Activated T-helper 9 cell treated with anti-CD3 and anti-CD28 coated beads, Interleukin-2, amount 50 U/mL, for 16 hours (primary cell): Measurements from ENCODE around the gene DCTN2.
"Not testable (repeated sequence)": the region's sequence is repeated elsewhere in the genome, so short reads cannot be mapped to it uniquely, and the experiment has no call there.

Source experiments
- DNase-seq: peaks from one replicate; pipeline ENCODE4 v3.0.0-alpha.2; 2020; ENCODE audit warnings: low read depth

DCTN2 gene

DNA sequence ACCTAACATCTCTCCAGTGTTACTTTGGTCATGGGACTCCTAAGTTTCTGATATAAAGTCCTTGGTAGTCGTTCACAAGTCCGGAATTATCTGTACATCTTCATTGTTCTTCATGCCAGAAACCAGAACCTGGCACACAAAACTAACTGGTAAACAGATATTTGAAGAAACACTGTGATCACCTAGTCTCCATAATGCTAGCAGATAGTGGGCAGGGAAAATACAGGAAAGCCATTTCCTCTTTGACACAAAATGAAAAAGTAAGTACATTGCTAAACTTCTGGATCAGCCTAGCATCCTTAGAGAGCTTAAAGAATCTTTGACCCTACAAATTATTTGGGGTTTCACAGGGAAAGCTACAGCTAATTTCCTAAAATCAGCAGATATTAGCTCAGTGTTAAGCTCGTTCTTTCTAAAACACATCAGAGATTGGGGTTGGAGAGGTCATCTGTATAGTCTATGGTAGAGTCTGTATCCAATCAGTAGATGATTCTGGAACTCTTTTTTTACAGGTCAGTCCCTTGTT, 31.5 kb downstream of the DCTN2 start:
- no peak for DNase-seq

DNA sequence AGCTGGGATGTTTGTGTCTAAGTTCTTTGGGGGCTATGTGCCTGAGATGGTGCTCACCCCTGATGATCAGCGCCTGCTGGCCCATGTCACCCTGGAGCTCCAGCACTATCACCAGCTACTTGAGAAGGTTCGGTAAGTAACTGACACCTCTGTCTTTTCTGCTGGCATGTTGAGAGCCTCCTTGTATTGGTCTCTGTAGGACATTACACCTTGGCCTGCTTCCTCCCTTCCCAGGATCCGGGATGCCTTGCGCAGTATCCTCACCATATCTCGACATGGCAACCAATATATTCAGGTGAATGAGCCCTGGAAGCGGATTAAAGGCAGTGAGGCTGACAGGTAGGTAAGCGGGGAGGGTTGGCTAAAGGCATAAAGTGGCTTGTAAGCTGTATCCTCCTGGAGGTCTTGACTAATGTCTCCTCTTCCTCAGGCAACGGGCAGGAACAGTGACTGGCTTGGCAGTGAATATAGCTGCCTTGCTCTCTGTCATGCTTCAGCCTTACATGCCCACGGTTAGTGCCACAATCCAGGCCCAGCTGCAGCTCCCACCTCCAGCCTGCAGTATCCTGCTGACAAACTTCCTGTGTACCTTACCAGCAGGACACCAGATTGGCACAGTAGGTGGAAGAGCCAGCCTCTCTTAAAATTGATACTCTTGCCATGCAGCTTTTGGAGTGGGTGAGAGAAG, 32.1 kb downstream of the DCTN2 start:
- DNase-seq = no peak

DNA sequence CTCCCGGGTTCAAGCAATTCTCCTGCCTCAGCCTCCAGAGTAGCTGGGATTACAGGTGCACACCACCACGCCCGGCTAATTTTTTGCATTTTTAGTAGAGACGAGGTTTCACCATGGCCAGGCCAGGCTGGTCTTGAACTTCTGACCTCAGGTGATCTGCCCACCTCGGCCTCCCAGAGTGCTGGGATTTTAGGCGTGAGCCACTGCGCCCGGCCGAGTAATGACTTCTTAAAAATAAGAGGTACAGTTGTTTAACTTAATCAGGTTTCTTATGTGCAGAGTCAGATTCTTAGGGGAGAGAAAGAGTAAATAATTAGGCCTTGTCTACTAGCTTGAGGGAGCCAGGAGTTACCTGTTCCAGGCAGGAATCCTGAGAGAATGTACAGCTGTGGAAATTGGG, 32.7 kb downstream of the DCTN2 start:
- not testable (repeated sequence) for DNase-seq

DNA sequence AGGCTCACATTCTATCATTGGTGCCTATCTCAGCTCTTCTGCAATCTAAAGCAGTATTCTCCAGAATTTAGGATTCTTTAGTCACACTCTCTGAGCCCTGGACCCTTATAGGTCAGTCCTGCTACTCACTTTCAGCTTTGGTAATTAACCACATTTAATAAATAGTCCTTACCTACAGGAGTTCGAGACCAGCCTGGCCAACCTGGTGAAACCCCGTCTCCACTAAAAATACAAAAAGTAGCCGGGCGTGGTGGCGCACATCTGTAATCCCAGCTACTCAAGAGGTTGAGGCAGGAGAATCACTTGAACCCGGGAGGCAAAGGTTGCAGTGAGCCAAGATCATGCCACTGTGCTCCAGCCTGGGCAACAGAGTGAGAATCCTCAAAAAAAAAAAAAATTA, 33.3 kb downstream of the DCTN2 start:
- not testable (repeated sequence) for DNase-seq

DNA sequence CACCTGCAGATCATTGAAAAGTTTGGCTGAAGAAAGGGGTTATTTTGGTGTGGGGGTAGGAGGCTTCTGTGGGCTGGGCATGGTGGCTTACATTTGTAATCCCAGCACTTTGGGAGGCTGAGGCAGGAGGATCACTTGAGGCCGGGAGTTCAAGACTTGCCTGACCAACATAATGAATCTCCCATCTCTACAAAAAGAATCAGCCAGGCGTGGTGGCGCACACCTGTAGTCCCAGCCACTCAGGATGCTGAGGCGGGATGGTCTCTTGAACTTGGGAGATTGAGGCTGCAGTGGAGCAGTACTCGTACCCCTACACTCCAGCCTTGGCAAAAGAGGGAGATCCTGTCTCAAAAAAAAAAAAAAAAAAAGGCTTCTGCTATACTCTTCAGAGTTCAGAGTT, 33.7 kb downstream of the DCTN2 start:
- no peak for DNase-seq

DNA sequence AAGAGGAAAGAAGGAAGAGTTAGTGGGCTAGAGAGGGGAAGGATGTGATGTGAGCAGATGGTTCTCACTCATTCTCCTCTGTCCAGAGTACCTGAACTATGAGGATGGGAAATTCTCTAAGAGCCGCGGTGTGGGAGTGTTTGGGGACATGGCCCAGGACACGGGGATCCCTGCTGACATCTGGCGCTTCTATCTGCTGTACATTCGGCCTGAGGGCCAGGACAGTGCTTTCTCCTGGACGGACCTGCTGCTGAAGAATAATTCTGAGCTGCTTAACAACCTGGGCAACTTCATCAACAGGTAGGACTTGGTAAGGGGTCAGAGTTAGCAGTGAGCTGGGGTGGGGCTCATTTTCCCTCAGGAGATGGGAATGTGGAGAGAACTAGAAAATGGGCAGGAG, 34.3 kb downstream of the DCTN2 start:
- DNase-seq = no peak

DNA sequence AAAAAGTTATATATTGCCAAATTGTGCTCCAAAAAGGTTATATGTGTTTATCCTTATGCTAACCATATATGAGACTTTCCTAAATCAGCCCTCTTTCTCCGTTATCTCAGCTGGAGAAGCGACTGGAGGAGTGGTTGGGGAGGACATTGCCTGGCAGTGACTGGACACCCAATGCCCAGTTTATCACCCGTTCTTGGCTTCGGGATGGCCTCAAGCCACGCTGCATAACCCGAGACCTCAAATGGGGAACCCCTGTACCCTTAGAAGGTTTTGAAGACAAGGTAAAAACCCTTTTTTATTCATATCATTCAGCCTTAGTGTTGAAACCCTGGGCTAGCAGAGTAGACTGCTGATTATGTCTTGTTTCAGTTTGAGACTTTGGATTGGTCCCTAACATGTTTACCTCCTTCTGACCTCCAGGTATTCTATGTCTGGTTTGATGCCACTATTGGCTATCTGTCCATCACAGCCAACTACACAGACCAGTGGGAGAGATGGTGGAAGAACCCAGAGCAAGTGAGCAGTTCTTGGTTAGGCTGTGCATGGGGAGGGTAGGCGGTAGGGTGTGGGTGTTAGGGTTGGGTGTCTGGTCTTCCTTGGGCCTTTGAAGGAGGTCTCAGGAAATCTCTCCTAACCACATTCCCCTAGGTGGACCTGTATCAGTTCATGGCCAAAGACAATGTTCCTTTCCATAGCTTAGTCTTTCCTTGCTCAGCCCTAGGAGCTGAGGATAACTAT, 35.2 kb downstream of the DCTN2 start:
- no peak for DNase-seq

DNA sequence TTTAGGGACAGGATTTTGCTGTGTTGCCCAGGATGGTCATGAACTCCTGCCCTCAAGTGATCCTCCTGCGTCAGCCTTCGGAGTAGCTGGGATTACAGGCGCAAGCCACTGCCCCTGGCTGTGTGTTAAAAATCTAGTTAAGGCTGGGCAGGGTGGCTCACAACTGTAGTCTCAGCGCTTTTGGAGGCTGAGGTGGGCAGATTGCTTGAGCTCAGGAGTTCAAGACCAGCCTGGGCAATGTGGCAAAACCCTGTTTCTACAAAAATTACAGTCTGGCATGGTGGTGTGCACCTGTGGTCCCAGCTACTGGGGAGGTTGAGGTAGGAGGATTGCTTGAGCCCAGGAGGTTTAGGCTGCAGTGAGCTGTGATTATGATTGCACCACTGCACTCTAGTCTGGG, 35.8 kb downstream of the DCTN2 start:
- DNase-seq = no peak

DNA sequence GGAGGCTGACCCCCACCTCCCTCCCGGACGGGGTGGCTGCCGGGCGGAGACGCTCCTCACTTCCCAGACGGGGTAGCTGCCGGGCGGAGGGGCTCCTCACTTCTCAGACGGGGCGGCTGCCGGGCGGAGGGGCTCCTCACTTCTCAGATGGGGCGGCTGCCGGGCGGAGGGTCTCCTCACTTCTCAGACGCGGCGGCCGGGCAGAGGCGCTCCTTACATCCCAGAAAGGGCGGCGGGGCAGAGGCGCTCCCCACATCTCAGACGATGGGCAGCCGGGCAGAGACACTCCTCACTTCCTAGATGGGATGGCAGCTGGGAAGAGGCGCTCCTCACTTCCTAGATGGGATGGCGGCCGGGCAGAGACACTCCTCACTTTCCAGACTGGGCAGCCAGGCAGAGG, 39.2 kb downstream of the DCTN2 start:
- not testable (repeated sequence) for DNase-seq

DNA sequence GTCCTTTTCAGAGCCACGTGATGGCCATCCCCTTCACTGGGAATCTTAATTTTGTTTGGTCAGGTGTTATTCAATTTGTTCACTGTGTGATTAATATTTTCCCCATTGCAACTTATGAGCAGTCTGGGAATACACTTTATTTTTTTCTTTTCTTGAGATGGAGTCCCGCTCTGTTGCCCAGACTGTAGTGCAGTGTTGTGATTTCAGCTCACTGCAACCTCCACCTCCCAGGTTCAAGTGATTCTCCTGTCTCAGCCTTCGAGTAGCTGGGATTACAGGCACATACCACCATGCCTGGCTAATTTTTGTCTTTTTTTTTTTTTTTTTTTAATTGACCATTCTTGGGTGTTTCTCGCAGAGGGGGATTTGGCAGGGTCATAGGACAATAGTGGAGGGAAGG, 40.5 kb downstream of the DCTN2 start:
- DNase-seq = not testable (repeated sequence)

DNA sequence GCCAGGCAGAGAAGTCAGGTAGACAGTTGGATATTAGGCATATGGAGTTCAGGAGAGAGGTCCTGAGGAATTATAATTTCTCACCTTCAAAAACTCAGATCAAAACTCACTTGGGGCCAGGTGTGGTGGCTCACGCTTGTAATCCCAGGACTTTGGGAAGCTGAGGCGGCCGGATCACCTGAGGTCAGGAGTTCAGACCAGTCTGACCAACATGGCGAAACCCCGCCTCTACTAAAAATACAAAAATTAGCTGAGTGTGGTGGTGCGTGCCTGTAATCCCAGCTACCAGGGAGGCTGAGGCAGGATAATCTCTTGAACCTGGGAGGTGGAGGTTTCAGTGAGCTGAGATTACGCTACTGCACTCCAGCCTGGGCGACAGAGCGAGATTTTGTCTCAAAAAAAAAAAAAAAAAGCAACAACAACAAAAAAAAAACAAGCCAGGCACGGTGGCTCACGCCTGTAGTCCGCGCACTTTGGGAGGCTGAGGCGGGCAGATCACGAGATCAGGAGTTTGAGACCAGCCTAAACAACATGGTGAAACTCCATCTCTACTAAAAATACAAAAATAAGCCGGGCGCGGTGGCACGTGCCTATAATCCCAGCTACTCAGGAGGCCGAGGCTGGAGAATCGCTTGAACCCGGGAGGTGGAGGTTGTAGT, 44.6 kb downstream of the DCTN2 start:
- DNase-seq = not testable (repeated sequence)

DNA sequence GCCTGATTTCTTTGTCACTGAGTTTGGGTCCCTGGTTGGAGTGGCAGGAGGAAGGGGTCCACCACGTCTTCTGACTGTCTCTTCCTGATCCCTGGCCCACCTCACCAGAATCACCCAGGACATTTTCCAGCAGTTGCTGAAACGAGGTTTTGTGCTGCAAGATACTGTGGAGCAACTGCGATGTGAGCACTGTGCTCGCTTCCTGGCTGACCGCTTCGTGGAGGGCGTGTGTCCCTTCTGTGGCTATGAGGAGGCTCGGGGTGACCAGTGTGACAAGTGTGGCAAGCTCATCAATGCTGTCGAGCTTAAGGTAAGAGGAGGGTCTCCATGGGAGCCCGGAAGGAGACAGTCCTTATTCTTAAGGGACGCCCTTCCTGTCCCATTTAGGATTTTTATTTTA, 46.8 kb downstream of the DCTN2 start:
- no peak for DNase-seq

DNA sequence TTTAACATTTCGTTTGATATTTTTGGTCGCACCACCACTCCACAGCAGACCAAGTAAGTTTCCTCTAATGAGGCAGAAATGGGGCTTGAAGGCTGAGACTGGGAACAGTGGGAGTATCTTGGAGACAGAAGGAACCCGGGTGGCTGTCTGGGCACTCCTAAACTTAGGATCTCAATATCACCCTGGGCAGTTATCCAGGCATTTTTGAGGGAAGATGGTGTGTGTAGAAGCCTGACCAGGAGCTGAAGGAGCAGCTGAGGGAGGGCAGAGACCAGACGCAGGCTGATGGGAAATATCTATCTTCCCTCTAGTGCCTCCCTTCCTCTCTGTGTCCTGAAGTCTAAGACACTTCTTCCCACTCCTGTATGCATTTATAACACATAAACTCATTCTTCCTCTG, 48.4 kb downstream of the DCTN2 start:
- no peak for DNase-seq

DNA sequence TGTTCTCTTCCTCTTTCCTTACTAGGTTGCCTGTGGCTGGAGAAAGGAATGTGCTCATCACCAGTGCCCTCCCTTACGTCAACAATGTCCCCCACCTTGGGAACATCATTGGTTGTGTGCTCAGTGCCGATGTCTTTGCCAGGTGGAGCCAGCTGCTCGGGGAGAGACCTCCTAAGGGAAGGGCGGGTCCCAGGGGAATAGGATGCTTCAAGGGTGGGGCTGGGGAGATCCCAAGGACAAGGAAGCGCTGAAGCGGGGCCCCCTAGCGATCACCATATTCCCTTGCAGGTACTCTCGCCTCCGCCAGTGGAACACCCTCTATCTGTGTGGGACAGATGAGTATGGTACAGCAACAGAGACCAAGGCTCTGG, 48.9 kb downstream of the DCTN2 start:
- no peak for DNase-seq

DNA sequence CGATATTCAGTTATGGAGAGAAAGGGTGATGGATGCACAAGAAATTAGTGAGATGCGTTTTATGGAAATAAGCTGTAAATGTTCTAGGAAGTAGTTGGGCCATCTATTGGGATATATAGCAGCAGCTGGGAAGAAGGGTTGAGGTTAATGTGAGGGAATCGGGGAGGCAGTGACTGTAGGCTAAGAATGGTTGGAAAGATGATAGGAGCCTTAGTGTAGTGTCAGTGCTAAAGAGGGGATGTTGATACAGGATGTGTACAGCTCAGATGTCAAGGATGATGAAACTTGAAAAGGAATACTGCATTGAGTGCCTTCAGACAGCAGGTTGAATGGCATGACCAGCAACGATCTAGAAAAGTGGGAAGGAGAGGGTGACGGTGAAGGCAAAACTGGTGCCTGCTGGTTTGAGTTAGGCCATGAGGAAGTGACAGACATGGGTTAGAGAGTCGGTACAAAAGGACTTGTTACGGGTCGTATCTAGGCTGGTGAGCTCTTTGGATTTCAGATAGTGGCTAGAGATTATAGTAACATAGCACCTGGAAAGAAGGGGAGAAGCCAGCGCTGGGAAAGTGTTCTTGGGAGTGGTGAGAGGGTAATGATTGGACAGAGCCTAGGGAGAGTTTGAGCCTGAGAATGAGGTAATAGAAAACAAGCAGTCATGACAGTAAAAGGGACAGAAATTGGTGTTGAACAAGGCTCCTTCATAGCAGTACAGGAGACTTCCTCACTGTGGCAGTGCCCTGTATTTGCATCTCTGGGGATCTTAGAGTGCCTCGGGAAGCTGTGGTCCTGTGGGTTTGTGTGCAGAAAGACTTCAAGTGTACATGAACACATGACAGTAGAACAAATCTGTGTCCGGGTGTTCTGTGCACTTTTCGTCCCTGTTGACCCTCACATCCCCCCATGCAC, 49.5 kb downstream of the DCTN2 start:
- no peak for DNase-seq

DNA sequence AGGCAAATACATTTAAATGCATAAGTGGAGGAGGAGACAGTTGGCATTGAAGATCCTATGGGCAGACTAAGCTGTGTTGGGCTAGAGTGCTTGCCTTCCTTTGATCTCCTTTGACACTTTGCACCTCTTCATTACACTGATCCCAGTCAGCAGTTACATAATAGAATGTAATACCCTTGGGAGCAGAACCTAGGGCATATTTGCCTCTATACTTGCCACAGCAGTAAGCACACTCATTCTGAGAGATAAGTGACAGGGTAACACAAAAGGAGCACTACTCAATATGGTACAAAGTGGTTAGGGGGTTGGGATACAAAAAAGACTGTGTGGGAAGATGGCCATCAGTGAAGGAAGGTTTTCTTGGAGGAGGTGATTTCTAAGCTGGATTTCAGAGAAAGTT, 50.2 kb downstream of the DCTN2 start:
- DNase-seq = no peak

DNA sequence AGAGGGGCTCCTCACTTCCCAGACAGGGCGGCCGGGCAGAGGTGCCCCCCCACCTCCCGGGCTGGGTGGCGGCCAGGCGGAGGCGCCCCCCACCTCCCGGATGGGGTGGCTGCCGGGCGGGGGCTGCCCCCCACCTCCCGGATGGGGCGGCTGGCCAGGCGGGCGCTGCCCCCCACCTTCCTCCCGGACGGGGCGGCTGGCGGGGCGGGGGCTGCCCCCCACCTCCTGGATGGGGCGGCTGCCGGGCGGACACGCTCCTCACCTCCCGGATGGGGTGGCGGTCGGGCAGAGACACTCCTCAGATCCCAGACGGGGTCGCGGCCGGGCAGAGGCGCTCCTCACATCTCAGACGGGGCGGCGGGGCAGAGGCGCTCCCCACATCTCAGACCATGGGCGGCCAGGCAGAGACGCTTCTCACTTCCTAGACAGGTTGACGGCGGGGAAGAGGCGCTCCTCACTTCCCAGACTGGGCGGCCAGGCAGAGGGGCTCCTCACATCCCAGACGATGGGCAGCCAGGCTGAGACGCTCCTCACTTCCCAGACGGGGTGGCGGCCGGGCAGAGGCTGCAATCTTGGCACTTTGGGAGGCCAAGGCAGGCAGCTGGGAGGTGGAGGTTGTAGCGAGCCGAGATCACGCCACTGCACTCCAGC, 51.8 kb downstream of the DCTN2 start:
- DNase-seq = not testable (repeated sequence)

DNA sequence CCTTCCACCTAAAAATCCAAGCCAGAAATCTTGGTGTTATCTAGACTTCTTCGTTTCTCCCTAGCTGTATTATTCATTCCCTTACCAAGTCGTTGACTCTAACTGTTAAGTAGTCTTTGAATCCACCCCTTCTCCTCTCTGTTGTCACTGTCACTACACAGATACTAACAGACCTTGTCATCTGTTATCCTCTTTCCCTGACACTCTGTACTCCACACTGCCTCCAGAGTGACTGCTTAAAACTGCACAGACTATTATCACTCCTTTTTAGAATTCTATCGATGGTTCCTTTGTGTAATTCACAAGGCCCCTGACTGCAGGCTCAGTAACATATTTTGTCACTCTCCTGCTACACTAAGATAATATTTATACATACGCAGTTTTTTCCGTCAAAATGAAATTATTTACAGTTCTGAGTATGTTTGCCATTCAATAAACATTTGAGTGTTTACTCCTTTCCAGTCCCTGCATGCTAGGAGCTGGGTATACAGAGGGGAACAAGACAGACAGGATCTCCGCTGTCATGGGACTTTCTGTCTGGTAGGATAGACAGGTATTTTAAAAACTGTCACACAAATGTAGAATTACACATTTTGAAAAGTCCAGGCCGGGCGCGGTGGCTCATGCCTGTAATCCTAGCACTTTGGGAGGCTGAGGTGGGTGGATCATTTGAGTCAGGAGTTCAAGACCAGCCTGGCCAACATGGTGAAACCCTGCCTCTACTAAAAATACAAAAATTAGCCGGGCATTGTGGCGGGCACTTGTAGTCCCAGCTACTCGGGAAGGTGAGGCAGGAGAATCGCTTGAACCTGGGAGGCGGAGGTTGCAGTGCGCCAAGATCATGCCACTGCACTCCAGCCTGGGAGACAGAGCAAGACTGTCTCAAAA, 55.4 kb downstream of the DCTN2 start:
- no peak for DNase-seq

DNA sequence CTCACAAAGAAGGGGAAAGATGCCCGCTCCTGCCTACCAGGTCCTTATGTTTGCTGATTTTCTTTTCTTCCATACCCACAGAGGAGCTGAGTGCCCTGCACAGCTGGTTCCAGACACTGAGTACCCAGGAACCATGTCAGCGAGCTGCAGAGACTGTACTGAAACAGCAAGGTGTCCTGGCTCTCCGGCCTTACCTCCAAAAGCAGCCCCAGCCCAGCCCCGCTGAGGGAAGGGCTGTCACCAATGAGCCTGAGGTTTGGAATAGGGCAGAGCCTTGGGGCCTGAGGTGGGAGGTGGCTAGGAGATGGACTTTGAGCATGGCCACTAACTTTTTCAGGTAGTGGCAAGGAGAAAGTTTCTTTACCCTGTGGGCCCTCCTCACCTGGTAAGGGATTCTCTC, 56.9 kb downstream of the DCTN2 start:
- DNase-seq = no peak

DNA sequence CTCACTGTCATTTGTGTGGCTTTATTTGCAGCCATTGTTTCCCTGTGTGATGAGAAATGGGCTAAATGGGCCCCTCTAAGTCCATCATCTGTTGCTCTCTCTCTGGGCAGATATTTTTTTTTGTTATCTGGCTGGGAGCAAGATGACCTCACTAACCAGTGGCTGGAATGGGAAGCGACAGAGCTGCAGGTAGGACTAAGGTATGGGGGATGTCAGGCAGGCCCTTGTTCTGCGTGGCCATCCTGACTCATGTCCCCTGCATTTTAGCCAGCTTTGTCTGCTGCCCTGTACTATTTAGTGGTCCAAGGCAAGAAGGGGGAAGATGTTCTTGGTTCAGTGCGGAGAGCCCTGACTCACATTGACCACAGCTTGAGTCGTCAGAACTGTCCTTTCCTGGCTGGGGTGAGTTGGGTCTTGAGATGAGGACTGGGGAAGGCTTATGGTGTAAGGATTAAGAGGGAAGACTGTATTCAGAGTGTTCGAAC, 57.8 kb downstream of the DCTN2 start:
- DNase-seq = no peak
